Measurements from ENCODE around the gene MRPL38.
A peak's percentile ranks its signal among the peaks of the same experiment; 100 is the strongest.

Gene MRPL38

GRCh38 chr17:75904749-75905521 lies at the start of gene MRPL38:
MRPL38 (minus strand) TSS chr17:75904884; CDS start chr17:75904875, 9 bp downstream.
- DNase-seq (ENCODE audit: low read depth in 3 of 3) = peak; percentile 85 to 94 (median 86)

GRCh38 chr17:75950855-75951554 lies 46.3 kb upstream of the MRPL38 start:
- no peak for DNase-seq (ENCODE audit: low read depth in 3 of 3)

- no peak for DNase-seq (ENCODE audit: low read depth in 3 of 3)
Measured at GRCh38 chr17:75950421-75950820, 45.7 kb upstream of the MRPL38 start.

- DNase-seq (ENCODE audit: low read depth in 3 of 3) = no peak
Measured at GRCh38 chr17:75945211-75945610, 40.5 kb upstream of the MRPL38 start.

- DNase-seq (ENCODE audit: low read depth in 3 of 3) = no peak
Measured at GRCh38 chr17:75943491-75943890, 38.8 kb upstream of the MRPL38 start.

- DNase-seq (ENCODE audit: low read depth in 3 of 3) = no peak
Measured at GRCh38 chr17:75942473-75942872, 37.8 kb upstream of the MRPL38 start.

- no peak for DNase-seq (ENCODE audit: low read depth in 3 of 3)
Measured at GRCh38 chr17:75941442-75941819, 36.7 kb upstream of the MRPL38 start.

GRCh38 chr17:75940727-75941441 lies 36.2 kb upstream of the MRPL38 start, which contains the start of gene FBF1:
FBF1 (minus strand) TSS chr17:75941042; CDS start chr17:75938149, 2,893 bp downstream.
- peak; percentile 81 to 90 (median 81) for DNase-seq (ENCODE audit: low read depth in 3 of 3)

- no peak for DNase-seq (ENCODE audit: low read depth in 3 of 3)
Measured at GRCh38 chr17:75937652-75938051, 33.0 kb upstream of the MRPL38 start.

GRCh38 chr17:75933808-75934207 lies 29.1 kb upstream of the MRPL38 start:
- no peak for DNase-seq (ENCODE audit: low read depth in 3 of 3)

GRCh38 chr17:75932852-75933251 lies 28.2 kb upstream of the MRPL38 start:
- no peak for DNase-seq (ENCODE audit: low read depth in 3 of 3)

- DNase-seq (ENCODE audit: low read depth in 3 of 3) = no peak
Measured at GRCh38 chr17:75931062-75931461, 26.4 kb upstream of the MRPL38 start.

- no peak for DNase-seq (ENCODE audit: low read depth in 3 of 3)
Measured at GRCh38 chr17:75927286-75927922, 22.7 kb upstream of the MRPL38 start.

- DNase-seq (ENCODE audit: low read depth in 3 of 3) = no peak
Measured at GRCh38 chr17:75926456-75926855, 21.8 kb upstream of the MRPL38 start.

- DNase-seq (ENCODE audit: low read depth in 3 of 3) = no peak
Measured at GRCh38 chr17:75925912-75926311, 21.2 kb upstream of the MRPL38 start.

- DNase-seq (ENCODE audit: low read depth in 3 of 3) = no peak
Measured at GRCh38 chr17:75925103-75925502, 20.4 kb upstream of the MRPL38 start.

- DNase-seq (ENCODE audit: low read depth in 3 of 3) = no peak
Measured at GRCh38 chr17:75922963-75923874, 18.5 kb upstream of the MRPL38 start.

- no peak for DNase-seq (ENCODE audit: low read depth in 3 of 3)
Measured at GRCh38 chr17:75922173-75922961, 17.7 kb upstream of the MRPL38 start.

GRCh38 chr17:75921596-75921995 lies 16.9 kb upstream of the MRPL38 start:
- DNase-seq (ENCODE audit: low read depth in 3 of 3) = no peak

GRCh38 chr17:75920045-75920560 lies 15.4 kb upstream of the MRPL38 start:
- DNase-seq (ENCODE audit: low read depth in 3 of 3) = no peak

Measured in stimulated activated CD4-positive, alpha-beta T cell treated with anti-CD3 and anti-CD28 coated beads, TNF-alpha, amount 100 ng/mL, for 24 hours (primary cell).